AG04450 (cell line): ENCODE data around the gene KCNA1. TPM values are rescaled to one million over a fixed set of nuclear protein-coding genes. Genes with fewer than 3 reads are reported as not detected.

Experiments
- CTCF ChIA-PET: fragments of 300-600, 350-600 bp; formaldehyde crosslinking; extraction: SDS; loops from one replicate; lab custom pipeline; 2022; ENCODE audit warnings: antibody characterized with exemption, inconsistent platforms; lab: Charles Lee
- POLR2A ChIA-PET: fragments of 350-600 bp; formaldehyde crosslinking; extraction: SDS; loops from one replicate; lab custom pipeline; 2021; ENCODE audit warnings: antibody characterized with exemption, inconsistent platforms; lab: Yijun Ruan, JAX
- DNase-seq: peaks from one replicate; pipeline ENCODE4 v3.0.0-alpha.2; 2011; ENCODE audit warnings: low read depth, low spot score
- H3K27ac ChIP-seq: one replicate; pipeline ENCODE4 v1.5.1; 2012; ENCODE audit warnings: low read depth, low read length, control low read depth
- H3K27me3 ChIP-seq: one replicate; pipeline ENCODE4 v1.6.0; 2012; ENCODE audit warnings: low read length; ENCODE audit not compliant: control insufficient read depth, insufficient read depth
- H3K4me3 ChIP-seq: 2 replicates; pipeline ENCODE4 v1.5.1; 2011; ENCODE audit warnings: mild to moderate bottlenecking, low read depth, low read length, control low read depth
- H3K9me3 ChIP-seq: 2 replicates; pipeline ENCODE4 v1.5.1; 2012; ENCODE audit warnings: low read length; ENCODE audit not compliant: control insufficient read depth, insufficient read depth
- polyA plus RNA-seq: library from polyadenylated mRNA; depleted of rRNA; stranded (reverse); fragments of >200 nt; gene quantifications from 2 replicates; pipeline ENCODE4 v1.2.3, GENCODE V29; 2011; rRNA removed
- TF ChIP-seq, protein P1 (sequence below): IDR thresholded peaks from 2 replicates; pipeline ENCODE4 v1.5.1; 2011; ENCODE audit warnings: low read depth, low read length, control low read depth, inconsistent platforms

Gene KCNA1
- polyA plus RNA-seq, 1 experiment, result not detected

- Histone ChIP-seq H3K4me3 (no peak overlapping the region), H3K9me3 (no peaks in the 10 kb centered on the region; the same call in 1 of the 2 replicates), H3K27me3 (peaks cover 6% of the 10 kb centered on the region), H3K27ac (no peak overlapping the region)
- TF ChIP-seq, protein P1, sequence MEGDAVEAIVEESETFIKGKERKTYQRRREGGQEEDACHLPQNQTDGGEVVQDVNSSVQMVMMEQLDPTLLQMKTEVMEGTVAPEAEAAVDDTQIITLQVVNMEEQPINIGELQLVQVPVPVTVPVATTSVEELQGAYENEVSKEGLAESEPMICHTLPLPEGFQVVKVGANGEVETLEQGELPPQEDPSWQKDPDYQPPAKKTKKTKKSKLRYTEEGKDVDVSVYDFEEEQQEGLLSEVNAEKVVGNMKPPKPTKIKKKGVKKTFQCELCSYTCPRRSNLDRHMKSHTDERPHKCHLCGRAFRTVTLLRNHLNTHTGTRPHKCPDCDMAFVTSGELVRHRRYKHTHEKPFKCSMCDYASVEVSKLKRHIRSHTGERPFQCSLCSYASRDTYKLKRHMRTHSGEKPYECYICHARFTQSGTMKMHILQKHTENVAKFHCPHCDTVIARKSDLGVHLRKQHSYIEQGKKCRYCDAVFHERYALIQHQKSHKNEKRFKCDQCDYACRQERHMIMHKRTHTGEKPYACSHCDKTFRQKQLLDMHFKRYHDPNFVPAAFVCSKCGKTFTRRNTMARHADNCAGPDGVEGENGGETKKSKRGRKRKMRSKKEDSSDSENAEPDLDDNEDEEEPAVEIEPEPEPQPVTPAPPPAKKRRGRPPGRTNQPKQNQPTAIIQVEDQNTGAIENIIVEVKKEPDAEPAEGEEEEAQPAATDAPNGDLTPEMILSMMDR, result no peak
- no peak for DNase-seq
- ChIA-PET POLR2A (no interaction called here), CTCF (no interaction called here)
Observed at GRCh38 chr12:4962539-4963486, 53.1 kb downstream of the KCNA1 start.

Other genes with a start within 250 kb of the KCNA1 start
- gene GALNT8, start 189.5 kb upstream of the KCNA1 start, polyA plus RNA-seq, result not detected in 2 replicates
- not detected in 2 replicates for gene KCNA5, start 134.0 kb downstream of the KCNA1 start, polyA plus RNA-seq